Stimulated activated CD8-positive, alpha-beta memory T cell treated with anti-CD3 and anti-CD28 coated beads, Interleukin-2, amount 100 ng/mL, for 1 hour (primary cell): ENCODE results near the gene C20orf202.
"Not testable (repeated sequence)": the region's sequence is repeated elsewhere in the genome, so short reads cannot be mapped to it uniquely, and the experiment has no call there.

Experiments used
- DNase-seq, 2 donors: peaks; one replicate each; pipeline ENCODE4 v3.0.0-alpha.2; 2020; ENCODE audit warnings: low read depth in 2 of 2

The C20orf202 gene

DNA sequence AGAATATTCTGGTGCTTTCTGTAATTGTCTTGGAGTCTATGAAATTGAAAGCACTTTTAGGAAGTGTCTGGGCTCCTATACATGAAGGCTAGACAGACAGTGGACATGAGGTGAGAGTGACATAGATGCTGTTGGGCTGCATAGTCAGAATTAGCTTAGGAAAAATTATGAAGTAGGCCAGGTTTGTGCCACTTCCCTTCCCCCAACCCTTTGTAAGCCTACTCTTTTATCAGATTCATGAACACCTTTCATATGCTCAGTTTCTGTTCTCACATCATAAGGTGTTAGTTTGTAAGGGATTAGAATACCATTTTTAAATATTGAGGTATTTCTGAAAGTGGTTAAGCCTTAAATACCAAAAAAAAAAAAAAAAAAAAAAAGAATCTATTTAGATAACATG, 44.4 kb downstream of the C20orf202 start:
- no peak for DNase-seq

DNA sequence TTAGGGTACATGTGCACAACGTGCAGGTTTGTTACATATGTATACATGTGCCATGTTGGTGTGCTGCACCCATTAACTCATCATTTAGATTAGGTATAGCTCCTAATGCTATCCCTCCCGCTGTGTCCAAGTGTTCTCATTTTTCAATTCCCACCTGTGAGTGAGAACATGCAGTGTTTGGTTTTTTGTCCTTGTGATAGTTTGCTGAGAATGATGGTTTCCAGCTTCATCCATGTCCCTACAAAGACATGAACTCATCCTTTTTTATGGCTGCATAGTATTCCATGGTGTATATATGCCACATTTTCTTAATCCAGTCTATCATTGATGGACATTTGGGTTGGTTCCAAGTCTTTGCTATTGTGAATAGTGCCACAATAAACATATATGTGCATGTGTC, 47.0 kb downstream of the C20orf202 start:
- not testable (repeated sequence) for DNase-seq

DNA sequence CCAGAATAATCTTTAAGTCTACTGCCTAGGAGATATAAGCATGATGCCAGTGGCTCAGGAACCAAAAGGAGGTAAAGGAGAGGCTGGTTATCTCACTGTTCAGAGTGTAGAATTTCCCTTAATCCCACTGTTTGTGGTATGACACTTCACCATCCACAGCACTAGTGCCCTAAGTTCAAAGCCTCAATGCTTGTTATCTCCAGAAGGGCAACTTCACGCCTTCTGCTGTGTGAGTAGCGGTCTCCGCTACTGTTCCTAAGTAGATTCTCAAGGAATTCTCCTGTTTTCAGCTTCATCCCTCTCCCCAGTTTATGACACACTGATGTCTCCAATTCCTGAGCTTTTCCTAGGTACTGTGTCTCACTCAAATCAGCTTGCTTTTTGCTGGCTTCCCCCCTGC, 49.2 kb downstream of the C20orf202 start:
- no peak for DNase-seq

DNA sequence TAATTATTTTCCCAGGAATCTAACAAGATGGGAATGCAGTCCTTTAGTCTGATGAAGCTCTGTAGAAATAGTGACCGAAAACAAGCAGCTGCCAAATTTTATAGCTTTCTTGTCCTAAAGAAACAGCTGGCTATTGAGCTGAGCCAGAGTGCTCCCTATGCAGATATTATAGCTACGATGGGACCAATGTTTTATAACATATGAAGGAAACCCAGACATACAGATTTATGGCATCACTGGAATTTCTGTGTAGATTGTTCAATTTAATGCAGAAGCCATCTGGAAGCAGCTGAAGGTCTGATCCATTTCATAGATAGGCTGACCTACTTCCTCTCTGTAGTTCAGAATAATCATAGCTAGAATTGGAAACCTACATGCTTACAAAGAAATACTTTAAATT, 51.0 kb downstream of the C20orf202 start:
- no peak for DNase-seq

DNA sequence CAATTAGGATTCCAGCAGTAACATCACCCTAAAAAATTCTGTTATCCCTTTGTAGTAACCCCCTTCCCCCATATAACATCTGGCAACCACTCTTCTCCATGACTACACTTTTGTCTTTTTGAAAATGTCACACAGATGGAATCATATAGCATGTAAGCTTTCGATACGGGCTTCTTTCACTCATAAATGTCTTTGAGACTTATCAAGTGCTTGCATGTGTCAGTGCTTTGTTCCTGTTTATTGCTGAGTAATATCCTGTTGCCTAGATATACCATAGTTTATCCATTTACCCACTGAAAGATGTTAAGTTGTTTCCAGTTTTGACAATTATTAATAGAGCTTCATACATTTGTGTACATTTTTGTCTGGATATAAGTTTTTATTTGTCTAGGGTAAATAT, 52.4 kb downstream of the C20orf202 start:
- no peak for DNase-seq
